Measurements from ENCODE around the gene CYB5RL.

DNA sequence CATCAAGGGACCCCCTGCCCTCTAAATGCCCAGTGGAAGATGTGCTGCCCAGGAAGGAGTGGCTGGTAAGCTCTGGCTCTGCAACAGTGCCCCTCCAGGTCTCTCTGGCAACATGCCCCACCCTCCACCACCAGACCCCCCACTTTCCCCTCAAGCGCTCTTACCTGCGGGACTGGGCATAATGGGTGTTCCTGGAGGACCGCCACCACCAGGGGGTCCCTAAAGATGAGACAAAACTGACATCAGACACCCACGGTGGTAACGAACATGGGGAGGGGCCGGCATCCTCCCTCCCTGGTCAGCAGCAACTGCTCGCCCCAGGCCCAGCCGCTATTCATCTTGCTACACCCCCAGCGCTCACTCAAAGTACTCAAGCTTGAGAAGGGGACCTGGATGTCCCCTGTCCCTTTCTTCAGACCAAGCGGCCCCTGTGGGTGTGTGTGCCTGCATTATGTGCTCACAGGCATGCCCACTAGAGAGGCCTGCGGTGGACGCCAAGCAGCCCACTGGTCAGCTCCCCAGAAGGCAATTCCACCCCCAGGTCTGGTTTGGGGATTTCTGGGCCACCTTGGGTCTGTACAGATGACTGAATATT, 41.0 kb upstream of the CYB5RL start:
- TF ChIP-seq, protein P1, sequence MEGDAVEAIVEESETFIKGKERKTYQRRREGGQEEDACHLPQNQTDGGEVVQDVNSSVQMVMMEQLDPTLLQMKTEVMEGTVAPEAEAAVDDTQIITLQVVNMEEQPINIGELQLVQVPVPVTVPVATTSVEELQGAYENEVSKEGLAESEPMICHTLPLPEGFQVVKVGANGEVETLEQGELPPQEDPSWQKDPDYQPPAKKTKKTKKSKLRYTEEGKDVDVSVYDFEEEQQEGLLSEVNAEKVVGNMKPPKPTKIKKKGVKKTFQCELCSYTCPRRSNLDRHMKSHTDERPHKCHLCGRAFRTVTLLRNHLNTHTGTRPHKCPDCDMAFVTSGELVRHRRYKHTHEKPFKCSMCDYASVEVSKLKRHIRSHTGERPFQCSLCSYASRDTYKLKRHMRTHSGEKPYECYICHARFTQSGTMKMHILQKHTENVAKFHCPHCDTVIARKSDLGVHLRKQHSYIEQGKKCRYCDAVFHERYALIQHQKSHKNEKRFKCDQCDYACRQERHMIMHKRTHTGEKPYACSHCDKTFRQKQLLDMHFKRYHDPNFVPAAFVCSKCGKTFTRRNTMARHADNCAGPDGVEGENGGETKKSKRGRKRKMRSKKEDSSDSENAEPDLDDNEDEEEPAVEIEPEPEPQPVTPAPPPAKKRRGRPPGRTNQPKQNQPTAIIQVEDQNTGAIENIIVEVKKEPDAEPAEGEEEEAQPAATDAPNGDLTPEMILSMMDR (IDR thresholded peaks at IDR 0.05) = no peak
- no peak for TF ChIP-seq POLR2A (IDR thresholded peaks at IDR 0.05)

Data from thyroid gland (tissue), 4 donors.